RWPE2 (cell line): ENCODE results near the gene NOX5.

Experiments used
- ATAC-seq: fragments of 200-7000 bp; cut with Tn5 transposase; 3 replicates; pipeline ENCODE4 v1.9.1; 2021; ENCODE audit warnings: low read depth
- DNase-seq: peaks from one replicate; pipeline ENCODE4 v3.0.0-alpha.2; 2020; ENCODE audit warnings: low spot score
- H3K27ac ChIP-seq: fragments of 450-650 bp; 2 replicates; pipeline ENCODE4 v1.5.1; 2017; ENCODE audit warnings: mild to moderate bottlenecking; ENCODE audit not compliant: poor library complexity, severe bottlenecking
- H3K27me3 ChIP-seq: fragments of 250-450 bp; sonication (Bioruptor Pico); 2 replicates; pipeline ENCODE4 v1.5.1; 2021; ENCODE audit warnings: mild to moderate bottlenecking, moderate library complexity; ENCODE audit not compliant: insufficient read depth, poor library complexity, severe bottlenecking
- H3K36me3 ChIP-seq: fragments of 250-450 bp; sonication (Bioruptor Pico); 2 replicates; pipeline ENCODE4 v1.5.1; 2020; ENCODE audit warnings: low read depth, mild to moderate bottlenecking, moderate library complexity
- H3K4me1 ChIP-seq: fragments of 250-450 bp; sonication (Bioruptor Pico); 2 replicates; pipeline ENCODE4 v1.5.1; 2021; ENCODE audit warnings: mild to moderate bottlenecking, moderate library complexity; ENCODE audit not compliant: insufficient read depth, poor library complexity, severe bottlenecking
- H3K4me3 ChIP-seq: fragments of 250-450 bp; sonication (Bioruptor Pico); 2 replicates; pipeline ENCODE4 v1.5.1; 2021; ENCODE audit warnings: mild to moderate bottlenecking, moderate library complexity; ENCODE audit not compliant: severe bottlenecking
- H3K9me3 ChIP-seq: fragments of 250-450 bp; sonication (Bioruptor Pico); 2 replicates; pipeline ENCODE4 v1.5.1; 2021; ENCODE audit warnings: mild to moderate bottlenecking, moderate library complexity; ENCODE audit not compliant: severe bottlenecking
- CTCF ChIP-seq: fragments of 450-650 bp; IDR thresholded peaks from one replicate; pipeline ENCODE4 v1.5.1; 2017; ENCODE audit warnings: mild to moderate bottlenecking, moderate library complexity; ENCODE audit not compliant: poor library complexity, severe bottlenecking

The NOX5 gene

GRCh38 chr15:69017978-69018377 is 3.5 kb downstream of the NOX5 start:
- no peak for ATAC-seq
- H3K9me3 ChIP-seq: no peaks in the 10 kb centered on the region
- no peaks in the 10 kb centered on the region for H3K36me3 ChIP-seq
- no peak for TF ChIP-seq CTCF
- H3K4me3 ChIP-seq: no peak overlapping the region
- peaks cover 6% of the 10 kb centered on the region for H3K4me1 ChIP-seq
- DNase-seq: no peak
- H3K27me3 ChIP-seq: no peaks in the 10 kb centered on the region
- H3K27ac ChIP-seq: no peak overlapping the region

DNA sequence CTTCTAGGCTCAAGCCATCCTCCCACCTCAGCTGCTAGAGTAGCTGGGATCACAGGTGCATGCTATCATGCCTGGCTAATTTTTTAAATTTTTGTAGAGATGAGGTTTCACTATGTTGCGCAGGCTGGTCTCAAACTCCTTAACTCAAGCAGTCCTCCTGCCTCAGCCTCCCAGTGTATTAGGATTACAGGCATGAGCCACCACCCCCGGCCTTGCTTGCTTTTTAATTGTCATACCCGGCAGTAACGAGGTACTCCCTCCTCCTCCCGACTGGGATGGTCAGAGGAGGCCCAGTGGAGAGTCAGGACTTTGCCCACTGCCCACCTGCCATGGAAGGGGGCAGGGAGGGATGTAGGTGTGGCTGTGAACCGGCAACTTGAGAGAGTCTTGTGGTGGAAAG is 4.5 kb downstream of the NOX5 start:
- Histone ChIP-seq H3K36me3 (no peaks in the 10 kb centered on the region), H3K4me1 (peaks cover 6% of the 10 kb centered on the region), H3K4me3 (no peak overlapping the region), H3K27ac (no peak overlapping the region), H3K9me3 (no peaks in the 10 kb centered on the region), H3K27me3 (no peaks in the 10 kb centered on the region)
- ATAC-seq (no peak), DNase-seq (no peak)
- TF ChIP-seq CTCF: no peak

- H3K36me3 ChIP-seq: no peaks in the 10 kb centered on the region
- H3K27me3 ChIP-seq: no peaks in the 10 kb centered on the region
- no peak for TF ChIP-seq CTCF
- no peaks in the 10 kb centered on the region for H3K9me3 ChIP-seq
- H3K4me3 ChIP-seq: no peak overlapping the region
- H3K4me1 ChIP-seq: no peaks in the 10 kb centered on the region
- ATAC-seq: no peak
- H3K27ac ChIP-seq: no peak overlapping the region
- DNase-seq: no peak
These were observed 7.4 kb downstream of the NOX5 start for GRCh38 chr15:69021895-69022294.

DNA sequence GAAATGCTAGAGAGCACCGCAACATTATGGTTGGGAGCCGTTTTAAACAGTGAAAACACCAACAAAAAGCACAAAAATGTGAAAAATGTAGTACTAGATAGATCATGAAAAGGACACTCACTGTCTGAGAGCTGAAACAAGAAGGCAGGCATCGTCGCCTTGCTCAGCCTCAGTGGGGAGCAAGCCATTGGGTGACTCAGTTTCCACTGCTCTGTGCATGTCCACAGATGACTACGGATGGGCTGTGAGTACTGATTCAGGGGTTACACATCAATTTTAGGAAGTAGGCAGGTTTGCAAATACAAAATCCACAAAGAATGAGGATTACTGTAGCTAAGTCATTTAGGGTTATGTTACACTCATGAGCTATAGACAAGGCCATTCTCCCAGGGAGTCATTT is 10.8 kb downstream of the NOX5 start:
- Histone ChIP-seq H3K27ac (no peak overlapping the region), H3K9me3 (no peaks in the 10 kb centered on the region), H3K27me3 (no peaks in the 10 kb centered on the region), H3K4me3 (no peak overlapping the region), H3K4me1 (no peaks in the 10 kb centered on the region), H3K36me3 (no peaks in the 10 kb centered on the region)
- DNase-seq (no peak), ATAC-seq (no peak)
- no peak for TF ChIP-seq CTCF

DNA sequence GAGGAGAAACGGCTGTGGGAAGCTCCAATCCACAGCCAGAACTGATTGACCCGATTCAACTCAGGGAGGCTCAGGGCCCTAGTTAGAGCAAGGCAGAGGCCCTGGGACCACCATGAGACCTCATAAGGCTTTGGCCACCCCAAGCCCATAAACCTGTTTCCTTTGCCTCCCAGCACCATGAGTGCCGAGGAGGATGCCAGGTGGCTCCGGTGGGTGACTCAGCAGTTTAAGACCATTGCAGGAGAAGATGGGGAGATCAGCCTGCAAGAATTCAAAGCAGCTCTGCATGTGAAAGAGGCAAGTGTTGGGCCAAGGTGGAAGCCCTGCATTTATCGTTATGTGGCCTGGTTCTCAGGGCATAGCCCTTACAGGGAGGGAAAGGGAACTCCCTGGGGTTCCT is 11.9 kb downstream of the NOX5 start:
- Histone ChIP-seq H3K4me1 (no peaks in the 10 kb centered on the region), H3K27me3 (no peaks in the 10 kb centered on the region), H3K9me3 (no peaks in the 10 kb centered on the region), H3K36me3 (no peaks in the 10 kb centered on the region), H3K27ac (no peak overlapping the region), H3K4me3 (no peak overlapping the region)
- DNase-seq (no peak), ATAC-seq (no peak)
- TF ChIP-seq CTCF: no peak
